ENCODE data around the gene FBXL7.

DNA sequence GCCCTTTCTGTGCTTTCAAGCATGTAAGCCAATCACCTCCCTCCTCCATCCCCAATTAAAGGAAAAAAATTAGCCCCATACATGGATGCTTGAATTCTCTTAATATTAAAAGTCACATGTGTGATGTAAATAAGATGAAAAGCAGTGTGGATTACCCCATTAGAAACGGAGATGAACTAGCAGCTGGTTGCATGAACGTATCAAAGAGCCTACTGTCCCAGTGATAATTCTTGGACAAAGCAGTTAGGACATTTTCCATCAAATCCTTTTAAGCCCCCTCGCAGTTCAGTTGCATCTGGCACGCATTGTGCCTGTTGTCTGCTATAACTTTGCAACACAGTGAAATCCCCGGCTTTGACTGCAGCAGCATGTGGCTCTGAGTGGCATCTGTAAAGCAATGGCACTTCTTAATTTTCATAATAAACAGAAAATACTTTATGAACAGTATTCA lies 285.6 kb downstream of the FBXL7 start:
- TF ChIP-seq CTCF (IDR thresholded peaks at IDR 0.05) = no peak
- no peak for TF ChIP-seq POLR2A (IDR thresholded peaks at IDR 0.05)
